Neural crest cell (in vitro differentiated cells): ENCODE measurements around the gene ENKD1. TPM values are rescaled to one million over a fixed set of nuclear protein-coding genes. Genes with fewer than 3 reads are reported as not detected.

ENCODE experiments used
- DNase-seq: peaks from one replicate; pipeline ENCODE4 v3.0.0; 2021; ENCODE audit warnings: low read depth, mixed read lengths, low spot score
- H3K27ac Mint-ChIP-seq: one replicate; pipeline ENCODE4 v1.8.0; 2021; ENCODE audit warnings: mild to moderate bottlenecking, mixed read lengths; ENCODE audit not compliant: unreplicated experiment
- H3K27me3 Mint-ChIP-seq: 2 replicates; pipeline ENCODE4 v1.8.0; 2021; ENCODE audit warnings: low read depth, mild to moderate bottlenecking, mixed read lengths
- H3K36me3 Mint-ChIP-seq: 2 replicates; pipeline ENCODE4 v1.8.0; 2021; ENCODE audit warnings: low read depth, mild to moderate bottlenecking, mixed read lengths
- H3K4me1 Mint-ChIP-seq: 2 replicates; pipeline ENCODE4 v1.8.0; 2021; ENCODE audit warnings: mixed read lengths
- H3K4me3 Mint-ChIP-seq: one replicate; pipeline ENCODE4 v1.8.0; 2021; ENCODE audit warnings: mild to moderate bottlenecking, mixed read lengths
- H3K9me3 Mint-ChIP-seq: 2 replicates; pipeline ENCODE4 v1.8.0; 2021; ENCODE audit warnings: mixed read lengths
- CTCF ChIP-seq: fragments of 200-600 bp; sonication (generic); conservative IDR thresholded peaks from 2 replicates; pipeline ENCODE4 v1.5.0; 2021; ENCODE audit warnings: antibody characterized with exemption, mild to moderate bottlenecking
- total RNA-seq: library from RNA; stranded (reverse); gene quantifications from 2 replicates; pipeline ENCODE4 v1.2.1, GENCODE V29; 2021

The ENKD1 gene
- total RNA-seq, 1 donor from 2014 or later: 23.3 TPM

- Mint-ChIP-seq H3K36me3 (no peaks in the 10 kb centered on the region), H3K4me1 (no peaks in the 10 kb centered on the region), H3K27me3 (no peaks in the 10 kb centered on the region), H3K27ac (peak overlapping the region; percentile 78), H3K4me3 (no peak overlapping the region), H3K9me3 (no peaks in the 10 kb centered on the region)
- no peak for TF ChIP-seq CTCF
- DNase-seq: no peak
These were observed 9.0 kb upstream of the ENKD1 start for GRCh38 chr16:67675579-67675935.

- no peak overlapping the region for H3K4me3 Mint-ChIP-seq
- DNase-seq: no peak
- H3K36me3 Mint-ChIP-seq: no peaks in the 10 kb centered on the region
- H3K4me1 Mint-ChIP-seq: no peaks in the 10 kb centered on the region
- H3K27me3 Mint-ChIP-seq: no peaks in the 10 kb centered on the region
- no peak for TF ChIP-seq CTCF
- no peaks in the 10 kb centered on the region for H3K9me3 Mint-ChIP-seq
- no peak overlapping the region for H3K27ac Mint-ChIP-seq
These were observed 8.5 kb upstream of the ENKD1 start for GRCh38 chr16:67674851-67675578.

GRCh38 chr16:67673712-67674580 is 7.4 kb upstream of the ENKD1 start:
- Mint-ChIP-seq H3K27ac (no peak overlapping the region), H3K27me3 (no peaks in the 10 kb centered on the region), H3K4me3 (no peak overlapping the region), H3K4me1 (no peaks in the 10 kb centered on the region), H3K36me3 (no peaks in the 10 kb centered on the region), H3K9me3 (no peaks in the 10 kb centered on the region)
- no peak for TF ChIP-seq CTCF
- no peak for DNase-seq

DNA sequence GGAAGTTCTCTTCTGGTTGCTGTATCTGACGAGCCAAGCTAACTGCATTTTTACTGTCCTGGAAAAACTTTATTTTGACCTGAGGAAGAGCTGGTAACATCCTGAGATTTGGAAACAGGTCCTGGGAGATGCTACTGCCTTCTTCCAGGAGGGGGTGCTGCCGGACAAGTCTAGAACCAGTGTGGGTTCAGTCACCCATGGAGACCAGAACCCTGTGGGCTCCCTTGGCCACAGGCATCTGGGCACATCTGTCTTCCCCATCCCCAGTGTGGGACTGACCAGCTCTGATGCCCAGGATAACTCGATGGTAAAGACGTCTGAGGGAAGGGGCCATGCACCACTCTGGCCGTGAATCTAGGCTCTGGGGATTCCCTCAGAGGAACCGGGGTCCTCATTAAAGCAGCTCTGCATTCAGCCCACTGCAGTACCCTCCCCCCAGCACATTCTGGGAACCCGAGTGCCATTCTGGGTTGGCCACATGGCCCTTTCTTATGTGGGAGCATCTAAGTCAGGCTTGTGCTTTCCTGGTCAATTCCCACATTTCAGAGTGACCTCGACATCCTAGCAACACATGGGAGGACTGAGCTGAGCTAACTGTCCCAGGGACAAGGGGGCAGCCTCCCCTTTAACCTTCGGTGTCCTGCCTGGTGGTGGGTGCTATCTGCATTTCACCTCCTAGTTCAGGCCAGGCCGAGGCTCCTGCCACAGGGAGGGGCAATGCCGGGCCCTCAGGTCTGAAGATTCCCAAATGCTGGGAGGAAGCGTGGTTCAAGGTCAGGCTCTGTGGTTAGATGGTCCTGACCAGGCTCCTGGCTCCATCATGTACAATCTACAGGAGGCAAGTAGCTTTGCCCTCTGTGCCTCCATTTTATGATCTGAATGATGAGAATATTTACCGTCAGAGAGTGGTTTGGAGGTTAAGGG is 6.5 kb upstream of the ENKD1 start:
- Mint-ChIP-seq H3K27me3 (no peaks in the 10 kb centered on the region), H3K27ac (no peak overlapping the region), H3K4me1 (peaks cover under 1% of the 10 kb centered on the region), H3K9me3 (no peaks in the 10 kb centered on the region), H3K4me3 (peak overlapping the region; percentile 6), H3K36me3 (no peaks in the 10 kb centered on the region)
- DNase-seq: peak; percentile 47
- TF ChIP-seq CTCF: peak; percentile 68

- no peaks in the 10 kb centered on the region for H3K36me3 Mint-ChIP-seq
- DNase-seq: no peak
- H3K4me1 Mint-ChIP-seq: peaks cover 4% of the 10 kb centered on the region
- peak overlapping the region; percentile 6 for H3K4me3 Mint-ChIP-seq
- TF ChIP-seq CTCF: no peak
- no peak overlapping the region for H3K27ac Mint-ChIP-seq
- H3K27me3 Mint-ChIP-seq: no peaks in the 10 kb centered on the region
- H3K9me3 Mint-ChIP-seq: no peaks in the 10 kb centered on the region
These were observed 5.8 kb upstream of the ENKD1 start for GRCh38 chr16:67672306-67672705.
